ENCODE results near the gene WSCD1. TPM values are rescaled to one million over a fixed set of nuclear protein-coding genes. Genes with fewer than 3 reads are reported as not detected.

The WSCD1 gene
- 3.6 TPM for total RNA-seq

GRCh38 chr17:6069539-6070429, at the start of gene WSCD1:
TSS of gene WSCD1 (plus strand) at chr17:6070379. CDS start at chr17:6080659, 10,280 bp downstream.
- DNase-seq (ENCODE audit: low spot score): no peak

GRCh38 chr17:6021011-6021400, 49.2 kb upstream of the WSCD1 start:
- DNase-seq (ENCODE audit: low spot score): no peak

GRCh38 chr17:6021627-6022026, 48.6 kb upstream of the WSCD1 start:
- DNase-seq (ENCODE audit: low spot score): no peak

GRCh38 chr17:6023036-6023831, 46.9 kb upstream of the WSCD1 start:
- DNase-seq (ENCODE audit: low spot score): no peak

- no peak for DNase-seq (ENCODE audit: low spot score)
These were observed 45.6 kb upstream of the WSCD1 start for GRCh38 chr17:6024576-6024975.

GRCh38 chr17:6027342-6028024, 42.7 kb upstream of the WSCD1 start:
- no peak for DNase-seq (ENCODE audit: low spot score)

GRCh38 chr17:6028294-6028693, 41.9 kb upstream of the WSCD1 start:
- no peak for DNase-seq (ENCODE audit: low spot score)

GRCh38 chr17:6035801-6036394, 34.3 kb upstream of the WSCD1 start:
- no peak for DNase-seq (ENCODE audit: low spot score)

GRCh38 chr17:6040504-6040903, 29.7 kb upstream of the WSCD1 start:
- DNase-seq (ENCODE audit: low spot score): no peak

GRCh38 chr17:6041246-6041645, 28.9 kb upstream of the WSCD1 start:
- no peak for DNase-seq (ENCODE audit: low spot score)

GRCh38 chr17:6043405-6043804, 26.8 kb upstream of the WSCD1 start:
- DNase-seq (ENCODE audit: low spot score): no peak

- no peak for DNase-seq (ENCODE audit: low spot score)
These were observed 25.9 kb upstream of the WSCD1 start for GRCh38 chr17:6044261-6044660.

- no peak for DNase-seq (ENCODE audit: low spot score)
These were observed 24.4 kb upstream of the WSCD1 start for GRCh38 chr17:6045621-6046357.

GRCh38 chr17:6046431-6046830, 23.7 kb upstream of the WSCD1 start:
- no peak for DNase-seq (ENCODE audit: low spot score)

- no peak for DNase-seq (ENCODE audit: low spot score)
These were observed 23.2 kb upstream of the WSCD1 start for GRCh38 chr17:6046931-6047330.

GRCh38 chr17:6047966-6048365, 22.2 kb upstream of the WSCD1 start:
- DNase-seq (ENCODE audit: low spot score): no peak

GRCh38 chr17:6048486-6048885, 21.7 kb upstream of the WSCD1 start:
- DNase-seq (ENCODE audit: low spot score): no peak

- no peak for DNase-seq (ENCODE audit: low spot score)
These were observed 17.3 kb upstream of the WSCD1 start for GRCh38 chr17:6052926-6053325.

- DNase-seq (ENCODE audit: low spot score): no peak
These were observed 15.8 kb upstream of the WSCD1 start for GRCh38 chr17:6054372-6054771.

GRCh38 chr17:6056104-6056503, 14.1 kb upstream of the WSCD1 start:
- DNase-seq (ENCODE audit: low spot score): no peak

- DNase-seq (ENCODE audit: low spot score): no peak
These were observed 12.6 kb upstream of the WSCD1 start for GRCh38 chr17:6057562-6057961.

Measured in ureter (tissue), 1 donor.